DND-41 (cell line): ENCODE measurements around the gene GNB1L.
A peak's percentile ranks its signal among the peaks of the same experiment; 100 is the strongest.

ENCODE experiments used
- ATAC-seq: fragments of 200-7000 bp; cut with Tn5 transposase; 3 replicates; pipeline ENCODE4 v1.9.1; 2021; ENCODE audit warnings: low read depth; ENCODE audit not compliant: insufficient read depth
- DNase-seq: peaks from one replicate; pipeline ENCODE4 v3.0.0-alpha.2; 2020
- H2AFZ ChIP-seq: 2 replicates; pipeline ENCODE4 v1.6.0; 2012; ENCODE audit warnings: low read depth, low read length
- H3K27ac ChIP-seq: 2 replicates; pipeline ENCODE4 v1.5.1; 2012; ENCODE audit warnings: low read length, inconsistent platforms
- H3K27me3 ChIP-seq: fragments of 200-600 bp; sonication (generic); 2 replicates; pipeline ENCODE4 v1.6.0; 2012; ENCODE audit warnings: low read length, mild to moderate bottlenecking, inconsistent platforms; ENCODE audit not compliant: insufficient read depth, poor library complexity
- H3K36me3 ChIP-seq: 2 replicates; pipeline ENCODE4 v1.5.1; 2012; ENCODE audit warnings: low read length, inconsistent platforms; ENCODE audit not compliant: insufficient read depth
- H3K4me1 ChIP-seq: 2 replicates; pipeline ENCODE4 v1.5.1; 2012; ENCODE audit warnings: mild to moderate bottlenecking, low read length; ENCODE audit not compliant: insufficient read depth
- H3K4me2 ChIP-seq: 2 replicates; pipeline ENCODE4 v1.6.0; 2012; ENCODE audit warnings: mild to moderate bottlenecking, moderate library complexity, low read length, inconsistent platforms; ENCODE audit not compliant: insufficient read depth
- H3K4me3 ChIP-seq, 2 experiments: fragments of 200-600 bp in 1 of 2; shearing (Covaris generic) in 1 of 2; 2 replicates each; pipeline ENCODE4 v1.5.1; 2012 to 2016; ENCODE audit warnings: inconsistent platforms in 2 of 2, low read length in 2 of 2, mild to moderate bottlenecking in 2 of 2, low read depth in 1 of 2, moderate library complexity in 1 of 2
- H3K79me2 ChIP-seq: 2 replicates; pipeline ENCODE4 v1.6.0; 2012; ENCODE audit warnings: low read length, inconsistent platforms; ENCODE audit not compliant: insufficient read depth
- H3K9ac ChIP-seq: 2 replicates; pipeline ENCODE4 v1.6.0; 2012; ENCODE audit warnings: low read depth, mild to moderate bottlenecking, inconsistent platforms, low read length, moderate library complexity
- H3K9me3 ChIP-seq: 2 replicates; pipeline ENCODE4 v1.5.1; 2012; ENCODE audit warnings: low read length, moderate library complexity, mild to moderate bottlenecking, inconsistent platforms; ENCODE audit not compliant: insufficient read depth, severe bottlenecking
- H4K20me1 ChIP-seq: 2 replicates; pipeline ENCODE4 v1.6.0; 2012; ENCODE audit warnings: low read length; ENCODE audit not compliant: insufficient read depth
- CTCF ChIP-seq: IDR thresholded peaks from 2 replicates; pipeline ENCODE4 v1.5.1; 2012; ENCODE audit warnings: borderline replicate concordance, low read length, moderate library complexity, mild to moderate bottlenecking; ENCODE audit not compliant: poor library complexity, severe bottlenecking; ENCODE audit errors: extremely low read depth
- EZH2 ChIP-seq: IDR thresholded peaks from 3 replicates; pipeline ENCODE4 v1.6.1; 2012; ENCODE audit warnings: borderline replicate concordance, low read depth, mild to moderate bottlenecking, moderate library complexity, low read length, inconsistent platforms; ENCODE audit not compliant: severe bottlenecking

The GNB1L gene

GRCh38 chr22:19765477-19766239, 89.0 kb downstream of the GNB1L start:
- Histone ChIP-seq H3K9me3 (no peaks in the 10 kb centered on the region), H3K27ac (peak overlapping the region; percentile 80), H3K79me2 (peaks cover 43% of the 10 kb centered on the region), H3K36me3 (no peaks in the 10 kb centered on the region), H3K4me1 (peaks cover 20% of the 10 kb centered on the region), H3K9ac (peak overlapping the region; percentile 66), H2AFZ (peak overlapping the region; percentile 77), H3K4me3 (peak overlapping the region; percentile 19 to 63; a peak in 3 of 4 replicates), H3K27me3 (peaks cover 9% of the 10 kb centered on the region), H4K20me1 (peaks cover 17% of the 10 kb centered on the region), H3K4me2 (peak overlapping the region; percentile 75)
- no peak for TF ChIP-seq CTCF
- TF ChIP-seq EZH2: peak; percentile 31
- peak; percentile 64 for DNase-seq
- ATAC-seq: peak; percentile 70

GRCh38 chr22:19764636-19765476, 89.8 kb downstream of the GNB1L start:
- Histone ChIP-seq H3K79me2 (peaks cover 37% of the 10 kb centered on the region), H3K4me1 (peaks cover 20% of the 10 kb centered on the region), H3K9me3 (no peaks in the 10 kb centered on the region), H3K27ac (peak overlapping the region; percentile 80; the same call in 1 of the 2 replicates), H4K20me1 (peaks cover 13% of the 10 kb centered on the region), H3K9ac (peak overlapping the region; percentile 66), H3K27me3 (peaks cover 9% of the 10 kb centered on the region), H3K4me2 (peak overlapping the region; percentile 75), H3K36me3 (no peaks in the 10 kb centered on the region), H3K4me3 (peak overlapping the region; percentile 19 to 63; a peak in 3 of 4 replicates), H2AFZ (peak overlapping the region; percentile 77)
- ATAC-seq (no peak), DNase-seq (no peak)
- TF ChIP-seq CTCF: no peak
- TF ChIP-seq EZH2: no peak

DNA sequence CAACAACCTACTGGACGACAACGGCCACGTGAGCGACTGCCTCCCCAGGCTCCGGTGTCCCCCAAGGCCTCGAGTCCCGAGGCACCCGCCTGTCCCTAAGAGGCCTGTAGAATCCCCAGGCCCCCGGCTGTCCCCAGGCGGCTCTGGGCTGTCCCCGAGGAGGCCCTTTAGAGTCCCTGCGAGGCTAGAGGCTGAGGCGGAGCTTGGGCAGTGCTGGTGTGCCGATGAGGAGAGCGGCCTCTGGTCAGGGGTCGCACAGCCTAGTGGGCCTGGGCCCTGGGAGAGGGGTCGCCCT, 90.4 kb downstream of the GNB1L start:
- Histone ChIP-seq H3K27ac (no peak overlapping the region), H3K79me2 (peaks cover 31% of the 10 kb centered on the region), H4K20me1 (peaks cover 7% of the 10 kb centered on the region), H2AFZ (no peak overlapping the region), H3K9ac (no peak overlapping the region), H3K36me3 (no peaks in the 10 kb centered on the region), H3K27me3 (peaks cover 9% of the 10 kb centered on the region), H3K9me3 (no peaks in the 10 kb centered on the region), H3K4me3 (no peak overlapping the region), H3K4me2 (no peak overlapping the region), H3K4me1 (peaks cover 20% of the 10 kb centered on the region)
- TF ChIP-seq EZH2 (no peak), CTCF (no peak)
- no peak for ATAC-seq
- no peak for DNase-seq
